ENCODE results near the gene RUBCN. TPM values are rescaled to one million over a fixed set of nuclear protein-coding genes. Genes with fewer than 3 reads are reported as not detected.

The RUBCN gene
- total and polyA plus RNA-seq, 9 of the 15 experiments (the other 6 are each of a cell fraction or from before 2014, with no cell fraction given) = 8.4 to 24.0 (median 11.9) TPM

DNA sequence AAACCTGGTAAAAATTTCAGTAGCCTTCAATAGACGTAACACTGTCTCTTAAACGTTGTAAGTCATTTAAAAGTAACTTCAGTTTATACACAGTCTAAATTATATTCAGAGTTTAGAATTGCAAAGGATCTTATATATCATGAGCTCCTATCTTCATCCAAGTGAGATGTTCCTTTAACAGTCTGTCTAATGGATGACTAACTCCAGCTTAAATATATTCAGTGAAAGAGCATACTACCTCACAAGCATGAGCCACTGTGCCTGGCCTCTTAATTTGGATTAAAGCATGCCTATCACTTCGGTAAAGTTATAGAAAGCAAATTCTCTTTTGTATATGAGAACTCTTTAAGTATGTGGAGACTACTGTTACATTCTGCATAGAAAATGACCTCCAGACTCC, 20.0 kb upstream of the RUBCN start:
- Histone ChIP-seq H2AFZ (ENCODE audit: low read depth, low read length) (no peak overlapping the region), H4K20me1 (replicated peaks; ENCODE audit: control insufficient read depth, insufficient read depth, low read length) (no peaks in the 10 kb centered on the region; the same call in 1 of the 2 replicates), H3K36me3 (ENCODE audit: control insufficient read depth, insufficient read depth, low read length) (peaks cover 45% of the 10 kb centered on the region), H3K27ac (ENCODE audit: extremely low read depth, low read depth, low read length) (no peak overlapping the region), H3K9me1 (ENCODE audit: control insufficient read depth, insufficient read depth, low read length) (no peaks in the 10 kb centered on the region), H3K9ac (ENCODE audit: insufficient read depth in 1 of 2, low read depth in 2 of 2, low read length in 2 of 2) (no peak overlapping the region), H3K4me2 (ENCODE audit: insufficient read depth, low read length) (no peak overlapping the region), H3K27me3 (ENCODE audit: control insufficient read depth in 2 of 2, insufficient read depth in 2 of 2, low read length in 2 of 2) (no peaks in the 10 kb centered on the region), H3K4me1 (replicated peaks in 1 of 2; ENCODE audit: control insufficient read depth in 2 of 2, insufficient read depth in 2 of 2, low read length in 2 of 2) (peaks cover 4 to 13% of the 10 kb centered on the region in 2 experiments; a peak in 4 of 5 replicates), H3K4me3 (no peak overlapping the region), H3K9me3 (replicated peaks; ENCODE audit: control insufficient read depth, insufficient read depth, low read depth, low read length) (no peaks in the 10 kb centered on the region; the same call in 1 of the 2 replicates), H3K79me2 (ENCODE audit: control insufficient read depth, insufficient read depth, low read length) (peaks cover 72% of the 10 kb centered on the region)
- ATAC-seq (no peak), DNase-seq (ENCODE audit: extremely low read depth in 1 of 4, low spot score in 3 of 4) (no peak), FAIRE-seq (no peak)
- in situ Hi-C loops (cut with MboI) (no loop called here), intact Hi-C loops (cut with micrococcal nuclease) (no loop called here)
- TF ChIP-seq, protein P1, sequence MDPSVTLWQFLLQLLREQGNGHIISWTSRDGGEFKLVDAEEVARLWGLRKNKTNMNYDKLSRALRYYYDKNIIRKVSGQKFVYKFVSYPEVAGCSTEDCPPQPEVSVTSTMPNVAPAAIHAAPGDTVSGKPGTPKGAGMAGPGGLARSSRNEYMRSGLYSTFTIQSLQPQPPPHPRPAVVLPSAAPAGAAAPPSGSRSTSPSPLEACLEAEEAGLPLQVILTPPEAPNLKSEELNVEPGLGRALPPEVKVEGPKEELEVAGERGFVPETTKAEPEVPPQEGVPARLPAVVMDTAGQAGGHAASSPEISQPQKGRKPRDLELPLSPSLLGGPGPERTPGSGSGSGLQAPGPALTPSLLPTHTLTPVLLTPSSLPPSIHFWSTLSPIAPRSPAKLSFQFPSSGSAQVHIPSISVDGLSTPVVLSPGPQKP (CRISPR knock-in tag; IDR thresholded peaks at IDR 0.05) = no peak
- TF ChIP-seq KLF16 (IDR thresholded peaks at IDR 0.05) (no peak), SMC3 (conservative IDR thresholded peaks at IDR 0.05; ENCODE audit: insufficient read depth, low read depth, low read length) (no peak), NCOA2 (IDR thresholded peaks at IDR 0.05; ENCODE audit: partially characterized antibody in 2 of 2) (no peak), TGIF2 (CRISPR knock-in tag; IDR thresholded peaks at IDR 0.05) (no peak), HMGN3 (IDR thresholded peaks at IDR 0.05; ENCODE audit: borderline replicate concordance, extremely low read depth, insufficient read length, low read depth, low read length) (no peak), SMARCE1 (IDR thresholded peaks at IDR 0.05) (no peak)
- TF ChIP-seq, protein P2, sequence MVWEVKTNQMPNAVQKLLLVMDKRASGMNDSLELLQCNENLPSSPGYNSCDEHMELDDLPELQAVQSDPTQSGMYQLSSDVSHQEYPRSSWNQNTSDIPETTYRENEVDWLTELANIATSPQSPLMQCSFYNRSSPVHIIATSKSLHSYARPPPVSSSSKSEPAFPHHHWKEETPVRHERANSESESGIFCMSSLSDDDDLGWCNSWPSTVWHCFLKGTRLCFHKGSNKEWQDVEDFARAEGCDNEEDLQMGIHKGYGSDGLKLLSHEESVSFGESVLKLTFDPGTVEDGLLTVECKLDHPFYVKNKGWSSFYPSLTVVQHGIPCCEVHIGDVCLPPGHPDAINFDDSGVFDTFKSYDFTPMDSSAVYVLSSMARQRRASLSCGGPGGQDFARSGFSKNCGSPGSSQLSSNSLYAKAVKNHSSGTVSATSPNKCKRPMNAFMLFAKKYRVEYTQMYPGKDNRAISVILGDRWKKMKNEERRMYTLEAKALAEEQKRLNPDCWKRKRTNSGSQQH (CRISPR knock-in tag; IDR thresholded peaks at IDR 0.05) = no peak
- TF ChIP-seq, protein P3, sequence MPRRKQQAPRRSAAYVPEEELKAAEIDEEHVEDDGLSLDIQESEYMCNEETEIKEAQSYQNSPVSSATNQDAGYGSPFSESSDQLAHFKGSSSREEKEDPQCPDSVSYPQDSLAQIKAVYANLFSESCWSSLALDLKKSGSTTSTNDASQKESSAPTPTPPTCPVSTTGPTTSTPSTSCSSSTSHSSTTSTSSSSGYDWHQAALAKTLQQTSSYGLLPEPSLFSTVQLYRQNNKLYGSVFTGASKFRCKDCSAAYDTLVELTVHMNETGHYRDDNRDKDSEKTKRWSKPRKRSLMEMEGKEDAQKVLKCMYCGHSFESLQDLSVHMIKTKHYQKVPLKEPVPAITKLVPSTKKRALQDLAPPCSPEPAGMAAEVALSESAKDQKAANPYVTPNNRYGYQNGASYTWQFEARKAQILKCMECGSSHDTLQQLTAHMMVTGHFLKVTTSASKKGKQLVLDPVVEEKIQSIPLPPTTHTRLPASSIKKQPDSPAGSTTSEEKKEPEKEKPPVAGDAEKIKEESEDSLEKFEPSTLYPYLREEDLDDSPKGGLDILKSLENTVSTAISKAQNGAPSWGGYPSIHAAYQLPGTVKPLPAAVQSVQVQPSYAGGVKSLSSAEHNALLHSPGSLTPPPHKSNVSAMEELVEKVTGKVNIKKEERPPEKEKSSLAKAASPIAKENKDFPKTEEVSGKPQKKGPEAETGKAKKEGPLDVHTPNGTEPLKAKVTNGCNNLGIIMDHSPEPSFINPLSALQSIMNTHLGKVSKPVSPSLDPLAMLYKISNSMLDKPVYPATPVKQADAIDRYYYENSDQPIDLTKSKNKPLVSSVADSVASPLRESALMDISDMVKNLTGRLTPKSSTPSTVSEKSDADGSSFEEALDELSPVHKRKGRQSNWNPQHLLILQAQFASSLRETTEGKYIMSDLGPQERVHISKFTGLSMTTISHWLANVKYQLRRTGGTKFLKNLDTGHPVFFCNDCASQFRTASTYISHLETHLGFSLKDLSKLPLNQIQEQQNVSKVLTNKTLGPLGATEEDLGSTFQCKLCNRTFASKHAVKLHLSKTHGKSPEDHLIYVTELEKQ (CRISPR knock-in tag; IDR thresholded peaks at IDR 0.05) = no peak
- POLR2A ChIA-PET = no interaction called here
- CTCF ChIA-PET (ENCODE audit: low intra/inter-chr PET ratio) = no interaction called here
- no TSS peak for BruUV-seq (replicated peaks)
- 84% methylated on average over 3 of the region's 3 CpGs for WGBS (ENCODE audit: insufficient coverage, low coverage, missing lambda C conversion rate)
